Astrocyte (in vitro differentiated cells and primary cell): Measurements from ENCODE around the gene TLCD5.

Experiments
- EZH2 ChIP-seq: IDR thresholded peaks from 2 replicates; pipeline ENCODE4 v1.6.1; 2012; ENCODE audit warnings: mild to moderate bottlenecking, low read length, inconsistent platforms; ENCODE audit not compliant: insufficient read depth
- TF ChIP-seq, protein P1 (sequence below): IDR thresholded peaks from 2 replicates; pipeline ENCODE4 v1.5.1; 2011; ENCODE audit warnings: low read depth, mild to moderate bottlenecking, inconsistent platforms, low read length, moderate library complexity; ENCODE audit not compliant: insufficient read depth

DNA sequence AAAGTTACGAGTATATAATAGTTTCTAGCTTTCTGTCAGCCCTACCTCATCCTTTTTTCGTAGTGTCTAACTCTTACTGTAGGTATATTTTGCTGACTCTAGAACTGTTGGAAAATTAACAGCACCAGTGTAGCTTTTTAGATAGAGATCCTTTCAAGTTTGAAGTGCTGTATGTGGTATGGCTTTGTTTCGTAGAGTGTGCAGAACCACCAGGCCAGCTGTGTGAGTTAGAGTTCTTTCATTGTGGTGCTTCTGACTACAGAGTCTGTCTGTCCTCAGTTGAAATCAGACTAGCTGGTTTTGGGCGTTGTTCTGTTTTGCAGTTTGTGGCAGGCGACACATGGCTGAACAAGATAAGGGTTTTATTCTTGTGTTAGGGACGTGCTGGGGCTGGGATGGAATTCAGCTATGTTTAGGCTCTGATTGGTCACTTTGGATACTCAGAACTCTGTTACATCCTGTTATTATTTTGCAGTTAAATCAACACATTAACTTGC is 14.3 kb downstream of the TLCD5 start:
- TF ChIP-seq, protein P1, sequence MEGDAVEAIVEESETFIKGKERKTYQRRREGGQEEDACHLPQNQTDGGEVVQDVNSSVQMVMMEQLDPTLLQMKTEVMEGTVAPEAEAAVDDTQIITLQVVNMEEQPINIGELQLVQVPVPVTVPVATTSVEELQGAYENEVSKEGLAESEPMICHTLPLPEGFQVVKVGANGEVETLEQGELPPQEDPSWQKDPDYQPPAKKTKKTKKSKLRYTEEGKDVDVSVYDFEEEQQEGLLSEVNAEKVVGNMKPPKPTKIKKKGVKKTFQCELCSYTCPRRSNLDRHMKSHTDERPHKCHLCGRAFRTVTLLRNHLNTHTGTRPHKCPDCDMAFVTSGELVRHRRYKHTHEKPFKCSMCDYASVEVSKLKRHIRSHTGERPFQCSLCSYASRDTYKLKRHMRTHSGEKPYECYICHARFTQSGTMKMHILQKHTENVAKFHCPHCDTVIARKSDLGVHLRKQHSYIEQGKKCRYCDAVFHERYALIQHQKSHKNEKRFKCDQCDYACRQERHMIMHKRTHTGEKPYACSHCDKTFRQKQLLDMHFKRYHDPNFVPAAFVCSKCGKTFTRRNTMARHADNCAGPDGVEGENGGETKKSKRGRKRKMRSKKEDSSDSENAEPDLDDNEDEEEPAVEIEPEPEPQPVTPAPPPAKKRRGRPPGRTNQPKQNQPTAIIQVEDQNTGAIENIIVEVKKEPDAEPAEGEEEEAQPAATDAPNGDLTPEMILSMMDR = no peak
- no peak for TF ChIP-seq EZH2
